Measurements from ENCODE around the gene PLXDC2. TPM values are rescaled to one million over a fixed set of nuclear protein-coding genes. Genes with fewer than 3 reads are reported as not detected.

Gene PLXDC2
- total RNA-seq, 1 experiment from 2014 or later: 0.20 TPM

DNA sequence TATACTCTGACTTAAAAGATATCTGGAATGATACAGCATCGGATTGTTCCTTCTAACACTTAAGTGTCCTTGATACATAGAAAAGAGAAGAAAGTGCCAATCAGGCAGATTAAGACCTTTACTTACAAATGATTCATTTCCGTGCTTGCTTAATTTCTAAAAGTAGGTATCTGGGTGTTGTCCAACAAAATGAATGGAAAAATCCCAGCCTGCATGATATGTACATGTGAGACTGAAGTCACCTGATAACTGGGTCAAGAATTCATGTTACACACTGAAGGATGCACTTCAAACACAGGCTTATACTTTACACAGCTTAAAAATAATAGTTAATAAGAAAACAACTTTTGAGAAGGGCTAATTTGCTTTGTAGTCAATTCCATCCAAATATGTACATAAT is 25.2 kb upstream of the PLXDC2 start (continued):
- no peak for TF ChIP-seq ZFX (IDR thresholded peaks at IDR 0.05)
- TF ChIP-seq, protein P1, sequence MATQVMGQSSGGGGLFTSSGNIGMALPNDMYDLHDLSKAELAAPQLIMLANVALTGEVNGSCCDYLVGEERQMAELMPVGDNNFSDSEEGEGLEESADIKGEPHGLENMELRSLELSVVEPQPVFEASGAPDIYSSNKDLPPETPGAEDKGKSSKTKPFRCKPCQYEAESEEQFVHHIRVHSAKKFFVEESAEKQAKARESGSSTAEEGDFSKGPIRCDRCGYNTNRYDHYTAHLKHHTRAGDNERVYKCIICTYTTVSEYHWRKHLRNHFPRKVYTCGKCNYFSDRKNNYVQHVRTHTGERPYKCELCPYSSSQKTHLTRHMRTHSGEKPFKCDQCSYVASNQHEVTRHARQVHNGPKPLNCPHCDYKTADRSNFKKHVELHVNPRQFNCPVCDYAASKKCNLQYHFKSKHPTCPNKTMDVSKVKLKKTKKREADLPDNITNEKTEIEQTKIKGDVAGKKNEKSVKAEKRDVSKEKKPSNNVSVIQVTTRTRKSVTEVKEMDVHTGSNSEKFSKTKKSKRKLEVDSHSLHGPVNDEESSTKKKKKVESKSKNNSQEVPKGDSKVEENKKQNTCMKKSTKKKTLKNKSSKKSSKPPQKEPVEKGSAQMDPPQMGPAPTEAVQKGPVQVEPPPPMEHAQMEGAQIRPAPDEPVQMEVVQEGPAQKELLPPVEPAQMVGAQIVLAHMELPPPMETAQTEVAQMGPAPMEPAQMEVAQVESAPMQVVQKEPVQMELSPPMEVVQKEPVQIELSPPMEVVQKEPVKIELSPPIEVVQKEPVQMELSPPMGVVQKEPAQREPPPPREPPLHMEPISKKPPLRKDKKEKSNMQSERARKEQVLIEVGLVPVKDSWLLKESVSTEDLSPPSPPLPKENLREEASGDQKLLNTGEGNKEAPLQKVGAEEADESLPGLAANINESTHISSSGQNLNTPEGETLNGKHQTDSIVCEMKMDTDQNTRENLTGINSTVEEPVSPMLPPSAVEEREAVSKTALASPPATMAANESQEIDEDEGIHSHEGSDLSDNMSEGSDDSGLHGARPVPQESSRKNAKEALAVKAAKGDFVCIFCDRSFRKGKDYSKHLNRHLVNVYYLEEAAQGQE (IDR thresholded peaks at IDR 0.05; ENCODE audit: low read depth): no peak
- no peak for TF ChIP-seq TCF7L2 (IDR thresholded peaks at IDR 0.05; ENCODE audit: borderline replicate concordance, extremely low read depth, insufficient read depth, insufficient read length)

DNA sequence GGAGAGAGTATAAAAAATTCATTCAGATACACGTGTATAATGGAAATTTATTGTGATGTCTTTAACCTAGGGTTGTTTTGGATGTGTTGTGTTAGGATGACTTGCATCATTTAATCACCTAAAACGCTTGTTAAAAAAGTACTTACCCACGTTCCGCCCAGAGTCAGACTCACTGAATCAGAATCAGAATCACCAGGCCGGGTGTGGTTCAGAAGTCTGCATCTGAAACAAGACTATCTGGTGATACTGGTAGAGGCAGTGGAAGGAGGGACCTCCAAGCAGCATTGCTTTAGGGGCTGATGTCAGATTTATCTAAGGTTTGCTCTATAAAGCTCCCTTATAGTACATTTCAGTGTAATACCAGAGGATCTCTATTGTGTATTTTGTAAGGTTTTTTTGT is 20.5 kb upstream of the PLXDC2 start:
- Histone ChIP-seq H3K27me3 (ENCODE audit: insufficient read depth, low read length) (no peaks in the 10 kb centered on the region), H3K4me1 (ENCODE audit: control insufficient read depth in 1 of 2, insufficient read depth in 2 of 2, low read length in 2 of 2) (no peaks in the 10 kb centered on the region), H3K4me2 (ENCODE audit: low read length) (no peak overlapping the region), H4K20me1 (ENCODE audit: insufficient read depth) (no peaks in the 10 kb centered on the region), H3K27ac (ENCODE audit: low read depth, low read length) (no peak overlapping the region), H2AFZ (ENCODE audit: low read depth, low read length, poor library complexity, severe bottlenecking) (no peak overlapping the region), H3K36me3 (ENCODE audit: control insufficient read depth in 1 of 2, insufficient read depth in 2 of 2, low read length in 2 of 2) (no peaks in the 10 kb centered on the region), H3K9me3 (ENCODE audit: control insufficient read depth in 1 of 2, insufficient read depth in 1 of 2, low read depth in 1 of 2, low read length in 2 of 2) (peaks cover 0 to 6% of the 10 kb centered on the region in 2 experiments; a peak in 2 of 4 replicates), H3K9ac (ENCODE audit: low read length) (no peak overlapping the region), H3K4me3 (replicated peaks in 1 of 2; ENCODE audit: low read depth in 1 of 2, low read length in 2 of 2) (no peak overlapping the region), H3K9me2 (ENCODE audit: insufficient read depth) (no peaks in the 10 kb centered on the region), H3K79me2 (ENCODE audit: insufficient read depth, low read length) (no peaks in the 10 kb centered on the region)
- ChIA-PET CTCF (no interaction called here), POLR2A (no interaction called here), RAD21 (ENCODE audit: low non-redundant PET in 1 of 2, low total read pairs in 2 of 2, uncharacterized antibody in 2 of 2, unreplicated experiment in 2 of 2) (no interaction called here)
- intact Hi-C loops (cut with micrococcal nuclease): no loop called here
- no peak for DNase-seq (ENCODE audit: low read depth, low spot score)
- ATAC-seq: no peak
- no TSS peak for BruUV-seq (replicated peaks)
- no peak for TF ChIP-seq ZNF274 (IDR thresholded peaks at IDR 0.05; ENCODE audit: low read depth, low read length)
- no peak for TF ChIP-seq ZFX (IDR thresholded peaks at IDR 0.05)
- TF ChIP-seq JUND (IDR thresholded peaks at IDR 0.05): no peak
- no peak for TF ChIP-seq ELF1 (IDR thresholded peaks at IDR 0.05; ENCODE audit: borderline replicate concordance, low read depth)
- TF ChIP-seq FOSL1 (IDR thresholded peaks at IDR 0.05; ENCODE audit: low read depth): no peak
- TF ChIP-seq, protein P1 (IDR thresholded peaks at IDR 0.05; ENCODE audit: low read depth): no peak
- no peak for TF ChIP-seq SIN3A (IDR thresholded peaks at IDR 0.05; ENCODE audit: low read depth)
- no peak for TF ChIP-seq EZH2 (IDR thresholded peaks at IDR 0.05)
- TF ChIP-seq SP1 (IDR thresholded peaks at IDR 0.05; ENCODE audit: low read depth): no peak
- no peak for TF ChIP-seq EGR1 (IDR thresholded peaks at IDR 0.05; ENCODE audit: low read depth)
- no peak for TF ChIP-seq TCF7L2 (IDR thresholded peaks at IDR 0.05; ENCODE audit: borderline replicate concordance, extremely low read depth, insufficient read depth, insufficient read length)
- TF ChIP-seq SRF (IDR thresholded peaks at IDR 0.05; ENCODE audit: low read depth): no peak
- TF ChIP-seq POLR2AphosphoS5 (IDR thresholded peaks at IDR 0.05; ENCODE audit: low read depth, low read length): no peak
- TF ChIP-seq EZH2phosphoT487 (IDR thresholded peaks at IDR 0.05; ENCODE audit: borderline replicate concordance): no peak
- no peak for TF ChIP-seq CBX3 (IDR thresholded peaks at IDR 0.05; ENCODE audit: low read depth)
- TF ChIP-seq, protein P2, sequence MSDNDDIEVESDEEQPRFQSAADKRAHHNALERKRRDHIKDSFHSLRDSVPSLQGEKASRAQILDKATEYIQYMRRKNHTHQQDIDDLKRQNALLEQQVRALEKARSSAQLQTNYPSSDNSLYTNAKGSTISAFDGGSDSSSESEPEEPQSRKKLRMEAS (IDR thresholded peaks at IDR 0.05): no peak
- TF ChIP-seq YY1 (IDR thresholded peaks at IDR 0.05; ENCODE audit: extremely low read depth, insufficient replicate concordance, low read depth, low read length): no peak

Measured in HCT116 (cell line).